Astrocyte (in vitro differentiated cells and primary cell): Measurements from ENCODE around the gene THY1. TPM values are rescaled to one million over a fixed set of nuclear protein-coding genes. Genes with fewer than 3 reads are reported as not detected.
A peak's percentile ranks its signal among the peaks of the same experiment; 100 is the strongest.

Source experiments
- DNase-seq: peaks from one replicate; pipeline ENCODE4 v3.0.0-alpha.2; 2010; ENCODE audit warnings: low read depth
- FAIRE-seq: peaks from 2 replicates; lab custom pipeline; 2011; peaks lifted over from hg19 to GRCh38; lab: Jason Lieb, UNC
- H2AFZ ChIP-seq: 2 replicates; pipeline ENCODE4 v1.6.0; 2012; ENCODE audit warnings: low read depth, low read length, inconsistent platforms
- H3K27ac ChIP-seq: 2 replicates; pipeline ENCODE4 v1.5.1; 2011; ENCODE audit warnings: low read depth, low read length, inconsistent platforms
- H3K27me3 ChIP-seq: 2 replicates; pipeline ENCODE4 v1.6.0; 2011; ENCODE audit warnings: low read length, inconsistent platforms; ENCODE audit not compliant: insufficient read depth
- H3K36me3 ChIP-seq: 2 replicates; pipeline ENCODE4 v1.5.1; 2011; ENCODE audit warnings: low read length, inconsistent platforms; ENCODE audit not compliant: insufficient read depth
- H3K4me1 ChIP-seq: 2 replicates; pipeline ENCODE4 v1.5.1; 2011; ENCODE audit warnings: low read length, inconsistent platforms; ENCODE audit not compliant: insufficient read depth
- H3K4me2 ChIP-seq: 2 replicates; pipeline ENCODE4 v1.6.0; 2012; ENCODE audit warnings: low read length, inconsistent platforms
- H3K4me3 ChIP-seq: 2 replicates; pipeline ENCODE4 v1.5.1; 2011; ENCODE audit warnings: low read depth, mild to moderate bottlenecking, low read length, inconsistent platforms; ENCODE audit not compliant: insufficient read depth
- H3K79me2 ChIP-seq: 2 replicates; pipeline ENCODE4 v1.6.0; 2012; ENCODE audit warnings: mild to moderate bottlenecking, low read length, inconsistent platforms; ENCODE audit not compliant: insufficient read depth
- H3K9ac ChIP-seq: 2 replicates; pipeline ENCODE4 v1.6.0; 2012; ENCODE audit warnings: mild to moderate bottlenecking, low read length, inconsistent platforms
- H3K9me3 ChIP-seq: 2 replicates; pipeline ENCODE4 v1.5.1; 2012; ENCODE audit warnings: low read depth, mild to moderate bottlenecking, low read length, inconsistent platforms; ENCODE audit not compliant: insufficient read depth
- H4K20me1 ChIP-seq: 2 replicates; pipeline ENCODE4 v1.6.0; 2012; ENCODE audit warnings: low read length, inconsistent platforms; ENCODE audit not compliant: insufficient read depth
- H3K27ac Mint-ChIP-seq: one replicate; pipeline ENCODE4 v1.8.0; 2021; ENCODE audit warnings: mild to moderate bottlenecking, mixed read lengths; ENCODE audit not compliant: unreplicated experiment
- H3K27me3 Mint-ChIP-seq: one replicate; pipeline ENCODE4 v1.8.0; 2021; ENCODE audit warnings: low read depth, mixed read lengths; ENCODE audit not compliant: unreplicated experiment
- H3K36me3 Mint-ChIP-seq: one replicate; pipeline ENCODE4 v1.8.0; 2021; ENCODE audit warnings: low read depth, mixed read lengths; ENCODE audit not compliant: unreplicated experiment
- H3K4me1 Mint-ChIP-seq: one replicate; pipeline ENCODE4 v1.8.0; 2021; ENCODE audit warnings: low read depth, mixed read lengths; ENCODE audit not compliant: unreplicated experiment
- H3K4me3 Mint-ChIP-seq: one replicate; pipeline ENCODE4 v1.8.0; 2021; ENCODE audit warnings: mild to moderate bottlenecking, moderate library complexity, mixed read lengths; ENCODE audit not compliant: unreplicated experiment
- H3K9me3 Mint-ChIP-seq: one replicate; pipeline ENCODE4 v1.8.0; 2021; ENCODE audit warnings: mild to moderate bottlenecking, mixed read lengths; ENCODE audit not compliant: unreplicated experiment
- EZH2 ChIP-seq: IDR thresholded peaks from 2 replicates; pipeline ENCODE4 v1.6.1; 2012; ENCODE audit warnings: mild to moderate bottlenecking, low read length, inconsistent platforms; ENCODE audit not compliant: insufficient read depth
- total RNA-seq: library from RNA; stranded (reverse); gene quantifications from 2 replicates; pipeline ENCODE4 v1.2.1, GENCODE V29; 2021
- TF ChIP-seq, protein P1 (sequence below): IDR thresholded peaks from 2 replicates; pipeline ENCODE4 v1.5.1; 2011; ENCODE audit warnings: low read depth, mild to moderate bottlenecking, inconsistent platforms, low read length, moderate library complexity; ENCODE audit not compliant: insufficient read depth

THY1 gene
- total RNA-seq, 1 donor from 2014 or later = 104 TPM

DNA sequence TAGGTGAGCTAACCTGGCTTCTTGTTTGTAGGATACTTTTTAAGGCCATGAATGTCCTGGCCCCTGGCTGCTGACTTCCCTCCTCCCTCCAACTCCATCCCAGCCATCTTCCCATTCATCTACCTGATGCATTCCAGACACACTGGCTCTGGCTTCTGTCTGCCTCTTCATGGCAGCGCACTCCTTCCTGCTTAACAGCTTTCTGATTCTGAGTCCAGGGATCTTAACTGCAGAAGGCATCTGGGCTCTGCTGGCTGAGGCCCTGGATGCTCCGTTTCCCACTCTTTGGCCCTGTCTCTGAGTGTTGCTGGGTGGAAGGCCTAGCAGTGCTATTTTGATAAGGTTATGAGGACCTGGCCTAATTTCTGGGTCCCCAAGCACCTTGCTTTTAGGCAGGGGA lies 1.8 kb upstream of the THY1 start:
- Mint-ChIP-seq H3K27ac (no peak overlapping the region), H3K27me3 (peaks cover 16% of the 10 kb centered on the region), H3K4me1 (peaks cover 4% of the 10 kb centered on the region)

DNA sequence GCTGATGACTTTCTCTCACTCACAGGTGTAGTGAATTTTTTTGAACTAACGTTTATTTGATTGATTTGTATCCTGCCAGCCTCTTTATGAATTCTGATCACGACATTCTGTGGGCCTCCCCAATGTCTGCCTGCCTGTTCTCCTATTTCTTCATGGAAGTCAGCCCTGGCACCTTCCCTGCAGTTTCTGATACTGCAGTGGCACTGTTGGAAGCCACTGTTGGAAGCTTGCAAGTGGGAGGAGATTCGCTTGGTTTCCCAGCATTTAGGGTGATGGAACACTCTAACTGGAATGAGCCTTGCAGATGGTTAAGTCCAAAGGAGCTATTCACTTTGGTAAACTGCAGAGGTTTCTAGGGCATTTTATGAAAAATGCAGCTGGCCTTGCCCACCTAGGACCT lies 1.3 kb upstream of the THY1 start:
- Mint-ChIP-seq H3K9me3 (no peaks in the 10 kb centered on the region), H3K4me3 (no peak overlapping the region), H3K4me1 (peaks cover 4% of the 10 kb centered on the region), H3K27me3 (peaks cover 14% of the 10 kb centered on the region), H3K27ac (peak overlapping the region; percentile 26), H3K36me3 (peaks cover 13% of the 10 kb centered on the region)
- peaks cover 18% of the 10 kb centered on the region for H3K4me1 ChIP-seq
- H3K4me3 ChIP-seq = no peak overlapping the region
- TF ChIP-seq EZH2 = no peak
- TF ChIP-seq, protein P1, sequence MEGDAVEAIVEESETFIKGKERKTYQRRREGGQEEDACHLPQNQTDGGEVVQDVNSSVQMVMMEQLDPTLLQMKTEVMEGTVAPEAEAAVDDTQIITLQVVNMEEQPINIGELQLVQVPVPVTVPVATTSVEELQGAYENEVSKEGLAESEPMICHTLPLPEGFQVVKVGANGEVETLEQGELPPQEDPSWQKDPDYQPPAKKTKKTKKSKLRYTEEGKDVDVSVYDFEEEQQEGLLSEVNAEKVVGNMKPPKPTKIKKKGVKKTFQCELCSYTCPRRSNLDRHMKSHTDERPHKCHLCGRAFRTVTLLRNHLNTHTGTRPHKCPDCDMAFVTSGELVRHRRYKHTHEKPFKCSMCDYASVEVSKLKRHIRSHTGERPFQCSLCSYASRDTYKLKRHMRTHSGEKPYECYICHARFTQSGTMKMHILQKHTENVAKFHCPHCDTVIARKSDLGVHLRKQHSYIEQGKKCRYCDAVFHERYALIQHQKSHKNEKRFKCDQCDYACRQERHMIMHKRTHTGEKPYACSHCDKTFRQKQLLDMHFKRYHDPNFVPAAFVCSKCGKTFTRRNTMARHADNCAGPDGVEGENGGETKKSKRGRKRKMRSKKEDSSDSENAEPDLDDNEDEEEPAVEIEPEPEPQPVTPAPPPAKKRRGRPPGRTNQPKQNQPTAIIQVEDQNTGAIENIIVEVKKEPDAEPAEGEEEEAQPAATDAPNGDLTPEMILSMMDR = no peak
- peaks cover 38% of the 10 kb centered on the region for H3K79me2 ChIP-seq
- no peak overlapping the region for H3K9ac ChIP-seq
- FAIRE-seq = no peak
- H4K20me1 ChIP-seq = peaks cover 30% of the 10 kb centered on the region
- no peak overlapping the region for H2AFZ ChIP-seq
- no peak overlapping the region for H3K4me2 ChIP-seq
- H3K9me3 ChIP-seq = peaks cover 14% of the 10 kb centered on the region
- H3K27ac ChIP-seq = no peak overlapping the region
- no peak for DNase-seq
- H3K27me3 ChIP-seq = no peaks in the 10 kb centered on the region
- no peaks in the 10 kb centered on the region for H3K36me3 ChIP-seq

More for the DNA sequence above, 1.8 kb upstream of the THY1 start:
- Histone ChIP-seq H3K4me1 (peaks cover 16% of the 10 kb centered on the region), H3K79me2 (peaks cover 33% of the 10 kb centered on the region), H3K4me3 (no peak overlapping the region), H3K27ac (no peak overlapping the region), H2AFZ (no peak overlapping the region), H3K9ac (no peak overlapping the region), H3K27me3 (no peaks in the 10 kb centered on the region), H3K4me2 (no peak overlapping the region), H3K9me3 (peaks cover 14% of the 10 kb centered on the region), H3K36me3 (no peaks in the 10 kb centered on the region), H4K20me1 (peaks cover 25% of the 10 kb centered on the region)
- Mint-ChIP-seq H3K9me3 (no peaks in the 10 kb centered on the region), H3K4me3 (no peak overlapping the region), H3K36me3 (peaks cover 8% of the 10 kb centered on the region)
- FAIRE-seq (no peak), DNase-seq (no peak)
- TF ChIP-seq, protein P1 = no peak
- no peak for TF ChIP-seq EZH2

GRCh38 chr11:119423509-119424254 lies 710 bp upstream of the THY1 start:
- peak overlapping the region; percentile 89 for H3K9ac ChIP-seq
- peaks cover 5% of the 10 kb centered on the region for H3K36me3 ChIP-seq
- Mint-ChIP-seq H3K36me3 (peaks cover 19% of the 10 kb centered on the region), H3K4me1 (peaks cover 4% of the 10 kb centered on the region), H3K4me3 (peak overlapping the region; percentile 90), H3K27me3 (peaks cover 14% of the 10 kb centered on the region), H3K27ac (peak overlapping the region; percentile 26), H3K9me3 (no peaks in the 10 kb centered on the region)
- H2AFZ ChIP-seq = peak overlapping the region; percentile 83
- no peak overlapping the region for H3K27ac ChIP-seq
- H3K4me1 ChIP-seq = peaks cover 24% of the 10 kb centered on the region
- TF ChIP-seq, protein P1 = no peak
- no peak for TF ChIP-seq EZH2
- peaks cover 43% of the 10 kb centered on the region for H3K79me2 ChIP-seq
- DNase-seq (no peak), FAIRE-seq (no peak)
- peak overlapping the region; percentile 99 for H3K4me2 ChIP-seq
- H3K4me3 ChIP-seq = peak overlapping the region; percentile 86
- peaks cover 14% of the 10 kb centered on the region for H3K9me3 ChIP-seq
- H3K27me3 ChIP-seq = no peaks in the 10 kb centered on the region
- H4K20me1 ChIP-seq = peaks cover 30% of the 10 kb centered on the region
